Esophagus squamous epithelium (tissue), 4 donors: ENCODE data around the gene CELA2B.

Experiments
- CTCF ChIP-seq, 6 experiments: fragments of 450-650 bp in 4 of 6; fragments of 200-600 bp in 2 of 6; sonication (generic) in 2 of 6; IDR thresholded peaks; one replicate each; pipeline ENCODE4 v1.5.1; 2016 to 2019; ENCODE audit warnings: antibody characterized with exemption in 6 of 6, mild to moderate bottlenecking in 4 of 6, moderate library complexity in 4 of 6
- POLR2A ChIP-seq, 4 donors: fragments of 450-650 bp; IDR thresholded peaks; one replicate each; pipeline ENCODE4 v1.6.1; 2017; ENCODE audit warnings: antibody characterized with exemption in 4 of 4, mild to moderate bottlenecking in 4 of 4, moderate library complexity in 3 of 4

GRCh38 chr1:15515022-15515663 is 39.2 kb downstream of the CELA2B start:
- no peak for TF ChIP-seq CTCF (IDR thresholded peaks at IDR 0.05)
- TF ChIP-seq POLR2A (IDR thresholded peaks at IDR 0.05), result no peak
